Left ventricle myocardium inferior (tissue), 1 donor: ENCODE data around the gene EMILIN2. TPM values are rescaled to one million over a fixed set of nuclear protein-coding genes. Genes with fewer than 3 reads are reported as not detected.

Source experiments
- DNase-seq: peaks from one replicate; pipeline ENCODE4 v3.0.0-alpha.2; 2020
- H3K27ac ChIP-seq: fragments of 200-600 bp; replicated peaks from 2 replicates; pipeline ENCODE4 v1.8.0; 2021
- H3K27me3 ChIP-seq: fragments of 200-600 bp; 2 replicates; pipeline ENCODE4 v1.8.0; 2021; ENCODE audit warnings: low read depth
- H3K36me3 ChIP-seq: fragments of 200-600 bp; 2 replicates; pipeline ENCODE4 v1.8.0; 2021
- H3K4me1 ChIP-seq: fragments of 200-600 bp; 2 replicates; pipeline ENCODE4 v1.8.0; 2021
- H3K4me3 ChIP-seq: fragments of 200-600 bp; 2 replicates; pipeline ENCODE4 v1.8.0; 2021; ENCODE audit warnings: mild to moderate bottlenecking, moderate library complexity
- H3K9me3 ChIP-seq: fragments of 200-600 bp; replicated peaks from 2 replicates; pipeline ENCODE4 v1.8.0; 2021
- CTCF ChIP-seq: fragments of 200-600 bp; IDR thresholded peaks from 2 replicates; pipeline ENCODE4 v1.8.0; 2021; ENCODE audit warnings: antibody characterized with exemption, mild to moderate bottlenecking, borderline replicate concordance
- intact Hi-C: fragments of 100-400 bp; cut with micrococcal nuclease; formaldehyde crosslinking; loops from one replicate; pipeline ENCODE4 v1.11.0; 2022
- total RNA-seq: library from RNA; stranded (reverse); fragmentation: NEBNext Ultra II Directional; extraction: Animal tissue kit (Norgen Biotek cat#: 25700); gene quantifications from one replicate; pipeline ENCODE4 v1.2.1, GENCODE V29; 2021
- donor health status: DM: no; HTN: yes; CAD: no; lungs with severe emphysema.

EMILIN2 gene
- total RNA-seq, 1 donor from 2014 or later: 12.4 TPM

- no peak for DNase-seq
- intact Hi-C loops: no loop called here
- H3K27ac ChIP-seq: peak overlapping the region; percentile 85
Observed at GRCh38 chr18:2895391-2895790, 48.6 kb downstream of the EMILIN2 start.

GRCh38 chr18:2896990-2897389, 50.2 kb downstream of the EMILIN2 start:
- no peak for TF ChIP-seq CTCF
- no peak for DNase-seq
- no peaks in the 10 kb centered on the region for H3K27me3 ChIP-seq
- no peak overlapping the region for H3K4me3 ChIP-seq
- peaks cover 74% of the 10 kb centered on the region for H3K4me1 ChIP-seq
- intact Hi-C loops: no loop called here
- peaks cover 5% of the 10 kb centered on the region for H3K9me3 ChIP-seq
- H3K36me3 ChIP-seq: no peaks in the 10 kb centered on the region
- H3K27ac ChIP-seq: peak overlapping the region; percentile 28

More at GRCh38 chr18:2895391-2895790, 48.6 kb downstream of the EMILIN2 start:
- Histone ChIP-seq H3K4me3 (no peak overlapping the region), H3K36me3 (no peaks in the 10 kb centered on the region), H3K27me3 (no peaks in the 10 kb centered on the region), H3K9me3 (peaks cover 5% of the 10 kb centered on the region), H3K4me1 (peaks cover 58% of the 10 kb centered on the region)
- TF ChIP-seq CTCF: no peak

GRCh38 chr18:2897448-2898185, 50.8 kb downstream of the EMILIN2 start:
- intact Hi-C loops: no loop called here
- DNase-seq: no peak

GRCh38 chr18:2898186-2898640, 51.4 kb downstream of the EMILIN2 start:
- H3K27ac ChIP-seq: peak overlapping the region; percentile 27
- TF ChIP-seq CTCF: no peak
- no peaks in the 10 kb centered on the region for H3K36me3 ChIP-seq
- no peaks in the 10 kb centered on the region for H3K27me3 ChIP-seq
- H3K4me1 ChIP-seq: peaks cover 76% of the 10 kb centered on the region
- no peak overlapping the region for H3K4me3 ChIP-seq
- H3K9me3 ChIP-seq: peaks cover 5% of the 10 kb centered on the region
- no peak for DNase-seq
- intact Hi-C loops: no loop called here

More at GRCh38 chr18:2897448-2898185, 50.8 kb downstream of the EMILIN2 start:
- H3K27ac ChIP-seq: peak overlapping the region; percentile 28
- H3K4me1 ChIP-seq: peaks cover 75% of the 10 kb centered on the region
- H3K36me3 ChIP-seq: no peaks in the 10 kb centered on the region
- no peak for TF ChIP-seq CTCF
- H3K27me3 ChIP-seq: no peaks in the 10 kb centered on the region
- no peak overlapping the region for H3K4me3 ChIP-seq
- peaks cover 5% of the 10 kb centered on the region for H3K9me3 ChIP-seq

GRCh38 chr18:2900684-2901422, 54.0 kb downstream of the EMILIN2 start:
- intact Hi-C loops: loop anchor here (10.0 kb wide), 1 partner anchor 106 kb away; no protein-coding TSS in a partner anchor
- H3K4me1 ChIP-seq: peaks cover 80% of the 10 kb centered on the region

More at GRCh38 chr18:2900684-2901422, 54.0 kb downstream of the EMILIN2 start:
- H3K4me3 ChIP-seq: no peak overlapping the region
- H3K27me3 ChIP-seq: no peaks in the 10 kb centered on the region
- DNase-seq: no peak
- H3K36me3 ChIP-seq: no peaks in the 10 kb centered on the region
- H3K27ac ChIP-seq: peak overlapping the region; percentile 73
- H3K9me3 ChIP-seq: no peaks in the 10 kb centered on the region
- TF ChIP-seq CTCF: no peak
